Gastroesophageal sphincter (tissue), 4 donors: ENCODE data around the gene NXPH4. TPM values are rescaled to one million over a fixed set of nuclear protein-coding genes. Genes with fewer than 3 reads are reported as not detected.

Experiments used
- ATAC-seq: fragments of 150-250 bp; one replicate; pipeline ENCODE4 v1.9.1; 2016; ENCODE audit warnings: mild to moderate bottlenecking, moderate library complexity
- H3K27ac ChIP-seq, 4 donors: fragments of 200-600 bp; sonication (generic) in 3 of 4; 1 replicate in 3 of 4; 2 replicates in 1 of 4; pipeline ENCODE4 v1.5.1; 2016 to 2019
- H3K27me3 ChIP-seq: fragments of 200-600 bp; sonication (generic); one replicate; pipeline ENCODE4 v1.5.1; 2019
- H3K36me3 ChIP-seq, 2 donors: fragments of 200-600 bp; sonication (generic); one replicate each; pipeline ENCODE4 v1.5.1; 2019; ENCODE audit warnings: control low read depth in 1 of 2
- H3K4me1 ChIP-seq, 3 donors: fragments of 200-600 bp; sonication (generic); 1 replicate in 2 of 3; 2 replicates in 1 of 3; pipeline ENCODE4 v1.5.1; 2016 to 2019; ENCODE audit warnings: control low read depth in 2 of 3
- H3K4me3 ChIP-seq, 2 donors: fragments of 200-600 bp; sonication (generic); one replicate each; pipeline ENCODE4 v1.5.1; 2019; ENCODE audit warnings: mild to moderate bottlenecking in 1 of 2, moderate library complexity in 1 of 2
- H3K9me3 ChIP-seq, 3 donors: fragments of 200-600 bp; sonication (generic); one replicate each; pipeline ENCODE4 v1.5.1; 2017 to 2019; ENCODE audit warnings: control low read depth in 2 of 3
- EP300 ChIP-seq: sonication (generic); formaldehyde crosslinking; IDR thresholded peaks from one replicate; pipeline ENCODE4 v1.6.1; 2017; ENCODE audit warnings: antibody characterized with exemption, mild to moderate bottlenecking
- POLR2A ChIP-seq, 2 donors: fragments of 450-650 bp; IDR thresholded peaks; one replicate each; pipeline ENCODE4 v1.6.1; 2017; ENCODE audit warnings: antibody characterized with exemption in 2 of 2, mild to moderate bottlenecking in 2 of 2, moderate library complexity in 1 of 2
- POLR2AphosphoS5 ChIP-seq: sonication (generic); formaldehyde crosslinking; IDR thresholded peaks from one replicate; pipeline ENCODE4 v1.6.1; 2017; ENCODE audit warnings: antibody characterized with exemption
- WGBS, 2 donors: methylation state at CpG; one replicate each; pipeline ENCODE4 v1.1.5; 2018; ENCODE audit warnings: low coverage in 1 of 2; 5-methylcytosine and 5-hydroxymethylcytosine counted together
- total RNA-seq, 4 donors: library from RNA; depleted of rRNA; stranded (reverse); fragments of >200 nt; gene quantifications; one replicate each; pipeline ENCODE4 v1.1.0, GENCODE V29; 2016
- TF ChIP-seq, protein P1 (sequence below), 4 experiments: fragments of 200-600 bp in 2 of 4; fragments of 450-650 bp in 2 of 4; sonication (generic) in 1 of 4; IDR thresholded peaks; one replicate each; pipeline ENCODE4 v1.5.1; 2017 to 2019; ENCODE audit warnings: antibody characterized with exemption in 4 of 4, mild to moderate bottlenecking in 2 of 4, moderate library complexity in 2 of 4

NXPH4 gene
- total RNA-seq, 4 donors from 2014 or later = 1.1 TPM; not detected in 3

DNA sequence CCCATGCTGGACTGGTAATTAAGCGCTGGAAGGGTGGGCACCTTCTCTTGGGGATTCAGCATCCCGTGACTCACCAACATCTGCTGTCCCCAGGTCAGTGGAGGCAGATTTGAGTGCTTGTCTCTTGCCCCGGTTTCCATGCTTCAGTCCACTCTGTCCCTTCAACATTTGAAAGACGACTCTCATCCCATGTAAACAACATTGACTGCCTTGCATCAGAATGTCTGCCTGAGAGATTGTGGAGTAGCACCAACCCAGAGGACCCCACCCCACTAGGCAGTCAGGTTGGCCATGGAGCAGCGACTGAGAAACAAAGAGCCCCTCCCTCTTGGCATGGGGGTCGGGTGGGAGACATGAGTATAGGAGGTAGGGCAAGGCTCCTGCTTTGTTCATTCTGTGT lies 39.3 kb downstream of the NXPH4 start:
- WGBS, 2 donors = 58 to 80% methylated on average over 2 to 4 of the region's 6 CpGs
- Histone ChIP-seq H3K27ac (no peak overlapping the region), H3K4me1 (no peaks in the 10 kb centered on the region), H3K36me3 (peaks cover 0 to 70% of the 10 kb centered on the region in 2 donors), H3K4me3 (no peak overlapping the region), H3K27me3 (no peaks in the 10 kb centered on the region), H3K9me3 (no peaks in the 10 kb centered on the region)
- TF ChIP-seq, protein P1, sequence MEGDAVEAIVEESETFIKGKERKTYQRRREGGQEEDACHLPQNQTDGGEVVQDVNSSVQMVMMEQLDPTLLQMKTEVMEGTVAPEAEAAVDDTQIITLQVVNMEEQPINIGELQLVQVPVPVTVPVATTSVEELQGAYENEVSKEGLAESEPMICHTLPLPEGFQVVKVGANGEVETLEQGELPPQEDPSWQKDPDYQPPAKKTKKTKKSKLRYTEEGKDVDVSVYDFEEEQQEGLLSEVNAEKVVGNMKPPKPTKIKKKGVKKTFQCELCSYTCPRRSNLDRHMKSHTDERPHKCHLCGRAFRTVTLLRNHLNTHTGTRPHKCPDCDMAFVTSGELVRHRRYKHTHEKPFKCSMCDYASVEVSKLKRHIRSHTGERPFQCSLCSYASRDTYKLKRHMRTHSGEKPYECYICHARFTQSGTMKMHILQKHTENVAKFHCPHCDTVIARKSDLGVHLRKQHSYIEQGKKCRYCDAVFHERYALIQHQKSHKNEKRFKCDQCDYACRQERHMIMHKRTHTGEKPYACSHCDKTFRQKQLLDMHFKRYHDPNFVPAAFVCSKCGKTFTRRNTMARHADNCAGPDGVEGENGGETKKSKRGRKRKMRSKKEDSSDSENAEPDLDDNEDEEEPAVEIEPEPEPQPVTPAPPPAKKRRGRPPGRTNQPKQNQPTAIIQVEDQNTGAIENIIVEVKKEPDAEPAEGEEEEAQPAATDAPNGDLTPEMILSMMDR (IDR thresholded peaks at IDR 0.05) = no peak
- TF ChIP-seq POLR2AphosphoS5 = no peak
- TF ChIP-seq POLR2A (IDR thresholded peaks at IDR 0.05) = no peak
- TF ChIP-seq EP300 = no peak
- ATAC-seq = no peak

DNA sequence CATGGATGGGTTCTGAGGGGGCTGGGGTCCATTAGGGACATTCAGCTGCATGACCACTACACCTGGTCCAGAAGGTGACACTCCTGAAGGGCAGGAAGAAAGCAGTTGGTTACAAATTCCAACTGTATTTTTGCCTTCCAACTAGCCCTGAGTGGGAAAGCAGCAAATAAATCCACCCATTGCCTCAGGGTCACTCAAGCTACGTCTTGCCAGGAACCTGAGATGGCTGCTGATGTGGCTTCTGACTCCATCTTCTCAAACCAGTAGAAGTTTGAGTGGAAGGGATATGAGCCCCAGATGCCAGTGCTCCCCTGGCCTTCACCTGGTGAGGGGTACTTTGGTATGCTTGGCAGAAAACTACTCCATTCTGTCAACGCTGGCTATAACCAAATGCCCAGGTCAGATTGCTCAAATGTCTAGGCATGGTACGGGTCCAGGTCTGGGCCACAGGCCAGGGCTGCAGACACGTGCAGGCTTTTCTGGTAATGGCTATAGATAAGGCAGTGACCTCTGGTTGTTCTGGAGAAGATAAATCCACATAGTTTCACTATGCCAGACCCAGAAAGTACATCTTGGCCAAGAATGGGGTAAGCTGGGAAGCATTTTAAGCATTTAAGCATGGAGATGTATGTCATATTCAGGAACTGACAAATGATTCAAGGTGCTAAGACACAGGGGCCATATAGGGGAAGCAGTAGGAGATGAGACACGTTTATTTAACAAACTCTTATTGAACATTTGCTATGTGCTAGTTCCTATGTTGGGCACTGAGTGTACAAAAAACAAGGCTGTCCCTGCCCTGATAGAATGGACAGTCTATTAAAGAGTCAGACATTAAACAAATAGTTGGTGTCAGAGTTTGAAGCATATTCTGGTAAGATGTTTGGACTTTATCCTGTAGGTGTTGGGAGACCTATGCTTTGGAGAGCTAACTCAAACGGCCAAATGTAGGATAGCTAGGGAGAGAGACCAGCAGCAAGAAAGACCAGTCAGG lies 42.7 kb downstream of the NXPH4 start:
- H3K27ac ChIP-seq = no peak overlapping the region
- H3K9me3 ChIP-seq = no peaks in the 10 kb centered on the region
- WGBS, 2 donors = 19 to 33% methylated on average over 2 of the region's 6 CpGs
- H3K4me1 ChIP-seq = peaks cover 0 to 9% (median 0%) of the 10 kb centered on the region in 3 donors
- H3K36me3 ChIP-seq = peaks cover 0 to 92% of the 10 kb centered on the region in 2 donors
- H3K4me3 ChIP-seq = no peak overlapping the region
- no peak for TF ChIP-seq POLR2A (IDR thresholded peaks at IDR 0.05)
- TF ChIP-seq EP300 = no peak
- TF ChIP-seq, protein P1 (IDR thresholded peaks at IDR 0.05) = no peak
- no peak for TF ChIP-seq POLR2AphosphoS5
- H3K27me3 ChIP-seq = no peaks in the 10 kb centered on the region
- no peak for ATAC-seq

DNA sequence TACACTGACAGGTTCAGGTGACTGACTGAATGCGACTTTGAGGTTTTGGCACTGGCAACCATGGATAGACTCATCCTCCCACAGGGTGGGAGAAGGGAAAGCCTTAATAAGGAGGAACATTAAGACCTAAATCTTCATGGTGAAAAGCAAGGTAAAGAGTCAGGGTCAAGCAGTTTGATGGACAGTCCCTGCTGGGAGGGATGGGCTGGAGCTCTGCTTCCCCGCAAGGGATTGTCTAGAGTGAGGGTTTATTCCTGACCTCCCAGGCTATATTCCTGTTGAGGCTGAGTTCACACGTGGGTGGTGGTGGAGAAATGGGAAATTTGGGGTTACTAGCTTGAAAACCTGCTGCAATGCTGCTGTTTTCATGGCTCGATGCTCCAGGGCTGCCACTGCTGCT lies 43.8 kb downstream of the NXPH4 start:
- no peak for ATAC-seq
- H3K36me3 ChIP-seq = peaks cover 0 to 91% of the 10 kb centered on the region in 2 donors
- peaks cover 0 to 9% (median 0%) of the 10 kb centered on the region in 3 donors for H3K4me1 ChIP-seq
- no peak for TF ChIP-seq POLR2A (IDR thresholded peaks at IDR 0.05)
- TF ChIP-seq POLR2AphosphoS5 = no peak
- TF ChIP-seq, protein P1 (IDR thresholded peaks at IDR 0.05) = no peak
- TF ChIP-seq EP300 = no peak
- no peaks in the 10 kb centered on the region for H3K9me3 ChIP-seq
- no peak overlapping the region for H3K4me3 ChIP-seq
- WGBS, 2 donors = 40 to 70% methylated on average over 1 to 3 of the region's 4 CpGs
- no peak overlapping the region for H3K27ac ChIP-seq
- no peaks in the 10 kb centered on the region for H3K27me3 ChIP-seq

DNA sequence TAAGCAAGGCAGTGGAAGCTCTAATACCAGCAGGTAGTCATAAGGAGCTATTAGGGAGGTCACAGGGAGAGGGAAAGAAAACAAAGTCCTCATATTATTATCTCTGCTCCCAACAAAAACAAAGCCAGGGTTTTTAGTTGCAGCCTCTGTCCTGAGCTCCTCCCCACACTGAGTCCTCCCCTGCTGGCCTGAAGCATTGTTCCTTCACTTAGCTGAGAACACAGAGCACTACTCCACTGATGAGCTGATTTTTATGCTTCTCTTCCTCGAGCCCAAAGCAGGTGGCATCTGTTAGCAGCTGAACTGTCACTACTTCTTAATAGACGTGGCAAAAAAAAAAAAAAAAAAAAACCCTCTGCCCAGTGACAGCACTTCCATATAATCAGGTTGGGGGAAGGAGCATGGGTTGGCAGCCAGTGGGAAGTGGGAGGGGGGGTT lies 44.9 kb downstream of the NXPH4 start:
- TF ChIP-seq EP300 (no peak), POLR2AphosphoS5 (no peak)
- TF ChIP-seq, protein P1 (IDR thresholded peaks at IDR 0.05) = no peak
- 30% methylated on average over 2 of the region's 2 CpGs; no CpG with 5 or more reads in 1 of the 2 donors for WGBS, 2 donors
- Histone ChIP-seq H3K4me1 (peaks cover 0 to 9% (median 0%) of the 10 kb centered on the region in 3 donors), H3K27ac (no peak overlapping the region), H3K4me3 (no peak overlapping the region), H3K27me3 (no peaks in the 10 kb centered on the region), H3K36me3 (peaks cover 0 to 91% of the 10 kb centered on the region in 2 donors), H3K9me3 (no peaks in the 10 kb centered on the region)
- no peak for ATAC-seq
